OCI-LY3 (cell line): Measurements from ENCODE around the gene EHBP1.

ENCODE experiments used
- EZH2phosphoT487 ChIP-seq: fragments of 200-600 bp; shearing (Covaris generic); IDR thresholded peaks from 2 replicates; pipeline ENCODE4 v1.6.1; 2018; ENCODE audit warnings: antibody characterized with exemption, mixed run types, low read depth
- TF ChIP-seq, protein P1 (sequence below): fragments of 200-600, 300-600 bp; sonication (generic); IDR thresholded peaks from 2 replicates; pipeline ENCODE4 v1.5.1; 2014; ENCODE audit warnings: antibody characterized with exemption, low read length, low read depth

DNA sequence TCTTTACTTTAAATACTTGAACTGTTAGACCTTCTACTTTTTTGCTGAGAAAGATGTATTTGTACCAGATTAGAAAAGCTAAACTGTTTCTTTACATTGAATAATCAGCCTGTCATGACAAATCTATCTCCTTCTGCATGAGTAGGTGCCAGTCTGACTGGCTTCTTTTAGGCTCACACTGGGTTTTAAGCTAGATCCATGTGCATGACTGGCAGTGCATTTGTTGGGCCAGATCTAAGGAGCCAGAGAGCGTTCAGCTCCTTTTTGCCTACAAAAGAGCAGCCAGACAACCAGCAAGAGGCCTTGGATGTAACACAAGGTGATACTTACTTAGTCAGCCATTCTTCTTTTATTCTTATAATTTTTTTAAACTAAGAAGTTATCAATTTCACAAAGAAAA lies 263.2 kb downstream of the EHBP1 start:
- TF ChIP-seq, protein P1, sequence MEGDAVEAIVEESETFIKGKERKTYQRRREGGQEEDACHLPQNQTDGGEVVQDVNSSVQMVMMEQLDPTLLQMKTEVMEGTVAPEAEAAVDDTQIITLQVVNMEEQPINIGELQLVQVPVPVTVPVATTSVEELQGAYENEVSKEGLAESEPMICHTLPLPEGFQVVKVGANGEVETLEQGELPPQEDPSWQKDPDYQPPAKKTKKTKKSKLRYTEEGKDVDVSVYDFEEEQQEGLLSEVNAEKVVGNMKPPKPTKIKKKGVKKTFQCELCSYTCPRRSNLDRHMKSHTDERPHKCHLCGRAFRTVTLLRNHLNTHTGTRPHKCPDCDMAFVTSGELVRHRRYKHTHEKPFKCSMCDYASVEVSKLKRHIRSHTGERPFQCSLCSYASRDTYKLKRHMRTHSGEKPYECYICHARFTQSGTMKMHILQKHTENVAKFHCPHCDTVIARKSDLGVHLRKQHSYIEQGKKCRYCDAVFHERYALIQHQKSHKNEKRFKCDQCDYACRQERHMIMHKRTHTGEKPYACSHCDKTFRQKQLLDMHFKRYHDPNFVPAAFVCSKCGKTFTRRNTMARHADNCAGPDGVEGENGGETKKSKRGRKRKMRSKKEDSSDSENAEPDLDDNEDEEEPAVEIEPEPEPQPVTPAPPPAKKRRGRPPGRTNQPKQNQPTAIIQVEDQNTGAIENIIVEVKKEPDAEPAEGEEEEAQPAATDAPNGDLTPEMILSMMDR, result no peak
- no peak for TF ChIP-seq EZH2phosphoT487
